HG03521 (cell line): ENCODE measurements around the gene IGF1R.

Experiments used
- ATAC-seq: cut with Tn5 transposase; IDR thresholded peaks from one replicate; pipeline ENCODE4 v1.9.1; 2021; ENCODE audit warnings: mild to moderate bottlenecking, moderate library complexity; ENCODE audit not compliant: unreplicated experiment

The IGF1R gene

DNA sequence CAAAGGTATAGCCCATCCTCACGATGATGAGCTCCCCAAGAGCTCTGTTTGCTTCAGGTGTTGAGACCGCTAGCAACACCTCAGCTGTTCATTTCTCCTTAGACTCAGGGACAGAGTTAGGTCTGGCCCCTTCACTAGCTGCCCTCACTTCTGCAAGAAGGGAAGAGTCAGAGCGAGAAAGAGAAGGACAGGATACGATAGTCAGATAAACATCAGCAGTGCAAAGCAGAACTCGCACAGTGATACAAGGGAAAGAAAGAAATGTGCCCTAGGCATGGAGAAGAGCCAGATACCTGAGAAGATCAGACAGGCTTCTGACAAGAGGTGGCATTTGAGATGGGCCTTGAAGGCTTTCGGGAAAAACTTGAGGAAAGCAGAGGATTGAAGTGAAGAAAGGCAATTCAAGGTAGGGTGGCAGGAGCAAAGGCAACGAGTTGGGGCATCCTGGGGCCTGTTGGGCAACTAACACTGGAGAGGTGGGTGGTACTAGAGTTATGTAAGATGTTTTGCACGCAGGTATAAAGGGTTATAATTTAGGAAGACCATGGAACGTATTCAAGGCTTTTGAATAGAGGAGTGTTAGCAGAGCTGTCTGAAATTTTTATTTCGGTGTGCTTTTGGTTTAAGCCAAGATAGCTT is 253.2 kb downstream of the IGF1R start:
- no peak for ATAC-seq

DNA sequence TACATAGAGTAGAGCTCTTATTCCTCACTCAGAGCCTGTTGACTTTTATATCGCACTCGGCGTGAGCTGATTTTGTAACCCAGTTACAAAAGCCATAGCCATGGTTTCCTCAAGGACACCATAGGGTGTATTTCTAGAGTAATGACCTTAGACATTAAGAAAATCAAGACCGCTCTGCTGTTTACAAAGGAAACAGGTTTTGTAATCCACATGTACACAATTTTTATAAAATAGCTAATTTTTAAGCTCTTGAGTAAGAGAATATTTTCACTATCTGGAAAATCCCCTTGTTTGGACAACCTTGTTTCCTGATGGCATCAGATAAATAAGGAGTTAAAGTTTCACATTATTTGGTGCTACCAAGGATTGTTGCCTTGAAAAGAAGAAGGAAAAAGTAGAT is 254.6 kb downstream of the IGF1R start:
- no peak for ATAC-seq

DNA sequence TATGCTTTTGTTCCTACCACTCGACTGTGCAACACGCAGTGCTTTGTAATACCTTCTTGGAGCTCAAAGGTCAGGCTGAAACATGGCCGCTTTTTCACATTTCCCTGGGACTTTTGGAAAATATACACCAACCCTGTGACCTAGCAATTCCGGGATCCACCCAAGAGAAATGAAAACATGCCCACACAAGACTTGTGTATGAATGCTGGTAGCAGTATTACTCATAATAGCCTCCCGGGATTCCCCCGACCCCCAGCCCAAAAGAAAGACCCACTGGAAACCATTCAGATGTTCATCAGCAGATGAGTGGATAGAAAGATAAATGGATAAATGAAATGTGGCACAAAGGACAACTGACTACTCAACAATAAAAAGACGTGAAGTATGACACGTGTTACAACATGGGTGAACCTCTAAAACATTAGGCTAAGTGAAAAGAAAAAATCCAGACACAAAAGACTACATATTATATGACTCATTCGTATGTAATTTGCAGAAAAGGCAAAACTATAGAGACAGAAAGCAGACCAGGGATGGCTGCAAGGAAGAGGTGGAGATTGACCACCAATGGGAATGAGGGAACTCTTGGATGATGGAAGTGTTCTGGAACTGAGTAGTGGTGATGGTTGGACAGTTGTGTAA is 255.2 kb downstream of the IGF1R start:
- no peak for ATAC-seq

DNA sequence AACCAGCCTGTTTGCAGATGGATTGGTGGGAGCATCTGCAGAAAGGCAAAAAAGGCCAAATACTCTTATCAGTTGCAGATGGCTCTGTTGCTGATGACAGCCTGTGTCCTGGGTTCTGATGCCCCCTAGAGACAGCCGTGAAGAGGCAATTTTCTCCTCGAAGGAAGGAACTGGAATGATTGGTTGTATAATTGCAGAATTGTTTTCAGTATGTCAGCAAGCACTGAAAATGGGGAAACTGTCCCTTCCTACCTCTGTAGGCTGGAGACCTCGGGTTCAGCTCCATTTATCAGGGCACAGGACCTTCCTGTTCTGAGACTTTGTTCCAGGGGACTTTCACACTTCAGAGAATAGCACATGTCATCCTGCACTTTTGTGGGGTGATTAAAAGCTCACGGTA is 256.2 kb downstream of the IGF1R start:
- ATAC-seq = no peak

DNA sequence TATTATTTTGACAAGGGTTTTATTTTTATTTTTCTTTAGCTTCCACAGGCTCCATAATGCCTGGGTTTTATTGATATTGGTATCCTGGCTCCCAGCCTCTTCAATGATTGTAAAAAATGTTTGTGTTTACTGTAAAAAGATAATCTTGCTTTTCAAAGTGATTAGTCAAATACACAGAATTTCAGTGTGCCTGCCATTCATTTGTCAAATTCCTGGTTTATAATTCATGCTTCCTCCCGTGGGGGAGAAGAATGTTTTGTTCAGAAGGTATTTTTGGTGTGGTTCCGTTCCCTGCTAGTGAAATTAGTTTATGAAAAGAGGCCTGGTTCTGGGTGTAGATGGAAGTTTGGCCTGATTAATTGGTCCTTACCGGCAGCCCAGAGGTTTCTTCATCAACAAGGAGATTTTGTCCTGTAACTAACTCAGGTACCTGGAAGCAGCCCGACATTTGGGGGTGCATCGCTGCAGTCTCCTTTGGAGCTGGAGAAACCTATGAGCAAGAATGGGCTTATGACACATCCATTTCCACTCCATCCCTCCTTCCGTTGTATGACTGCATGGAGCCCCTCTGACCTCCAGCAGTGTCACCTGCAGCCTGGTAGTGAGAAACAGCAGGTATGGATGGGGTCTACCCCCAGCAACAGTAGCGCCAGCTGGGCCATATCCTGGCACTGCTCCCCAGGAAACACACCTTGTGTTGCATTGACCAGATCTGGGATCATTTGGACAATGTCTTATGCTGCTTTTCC is 257.8 kb downstream of the IGF1R start:
- no peak for ATAC-seq

DNA sequence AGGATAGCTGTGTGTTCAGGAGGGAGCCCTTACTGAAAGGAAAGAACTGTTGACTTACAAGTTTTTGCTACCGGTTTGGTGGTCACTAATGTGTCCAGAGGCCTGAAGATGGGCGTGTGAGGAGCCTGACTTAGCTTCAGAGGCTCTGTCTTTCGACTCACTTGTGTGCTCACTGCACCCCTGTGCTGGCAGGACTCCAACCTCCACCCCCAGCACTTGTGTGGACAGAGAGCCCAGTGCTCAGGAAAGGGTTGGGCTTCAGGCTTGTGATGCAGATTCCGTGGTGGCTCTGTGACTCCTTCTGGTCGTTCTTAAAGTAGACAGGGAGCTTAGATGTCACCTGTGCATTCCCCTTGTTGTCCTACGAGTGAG is 258.4 kb downstream of the IGF1R start:
- no peak for ATAC-seq

DNA sequence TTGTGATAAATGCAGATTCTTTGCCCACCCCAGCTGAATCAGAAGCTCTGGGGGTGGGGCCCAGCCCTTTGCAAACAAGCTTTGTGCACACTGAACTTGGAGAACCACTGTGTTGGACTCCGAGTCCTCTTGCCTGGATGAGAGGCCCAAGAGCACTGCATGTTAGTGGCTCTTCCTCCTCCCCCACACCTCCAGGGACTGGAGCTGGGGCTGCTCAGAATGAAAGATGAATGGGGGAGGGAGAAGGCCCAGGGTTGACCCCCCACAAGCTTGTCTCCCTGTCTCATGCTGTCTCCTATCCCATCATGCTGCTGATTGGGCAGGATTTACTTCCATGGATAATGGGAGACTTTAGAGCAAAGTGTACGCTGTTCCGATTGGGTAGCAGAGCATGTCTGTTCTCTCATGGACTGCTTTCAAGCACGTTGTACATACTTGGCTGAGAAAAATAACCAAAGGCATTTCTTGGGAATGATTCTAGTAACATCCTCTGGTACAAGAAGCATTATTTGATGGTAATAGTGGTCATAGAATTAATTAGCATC is 259.7 kb downstream of the IGF1R start:
- ATAC-seq = no peak

DNA sequence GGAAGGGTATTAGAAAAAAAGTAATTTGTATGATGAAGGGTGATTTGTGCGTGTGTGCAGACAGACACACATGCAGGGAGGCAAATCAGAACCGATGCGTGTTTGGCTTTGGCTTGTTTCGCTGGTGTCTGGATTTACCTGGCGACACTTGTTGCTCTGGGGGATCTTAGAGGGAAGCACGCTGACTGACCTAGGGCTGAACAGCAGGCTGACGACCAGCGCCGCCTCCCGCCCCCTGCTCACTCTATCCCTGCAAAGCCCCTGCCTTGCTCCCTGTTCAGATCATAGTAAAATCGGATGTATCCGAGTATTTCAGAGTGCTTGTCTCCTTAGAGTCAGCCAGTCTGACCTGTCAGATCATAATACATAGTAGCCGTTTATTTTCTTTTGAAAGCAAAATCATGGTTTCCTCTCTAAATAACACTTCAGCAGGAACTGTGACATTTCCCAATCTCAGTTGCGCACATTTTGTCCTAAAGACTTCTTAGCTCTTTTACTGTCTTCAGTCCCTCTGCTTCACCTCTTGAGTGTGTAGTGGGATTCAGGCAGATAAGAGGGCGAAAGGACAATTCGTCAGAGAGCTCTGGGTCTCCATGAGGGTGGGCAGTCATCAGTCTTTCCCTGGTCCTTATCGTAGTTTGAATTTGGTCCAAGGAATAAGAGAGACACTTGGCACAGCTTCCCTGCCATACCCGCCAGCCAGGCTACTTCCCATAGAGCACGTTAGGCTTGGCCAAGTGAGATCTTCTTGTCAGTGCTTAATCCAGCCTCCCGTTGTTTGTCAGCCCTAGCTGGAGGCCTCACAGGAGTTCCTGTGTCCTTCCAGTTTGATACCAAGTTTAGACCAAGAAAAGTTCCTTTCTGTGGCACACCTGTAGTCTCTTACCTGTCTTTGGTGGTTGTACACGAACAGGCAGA is 261.9 kb downstream of the IGF1R start:
- no peak for ATAC-seq

DNA sequence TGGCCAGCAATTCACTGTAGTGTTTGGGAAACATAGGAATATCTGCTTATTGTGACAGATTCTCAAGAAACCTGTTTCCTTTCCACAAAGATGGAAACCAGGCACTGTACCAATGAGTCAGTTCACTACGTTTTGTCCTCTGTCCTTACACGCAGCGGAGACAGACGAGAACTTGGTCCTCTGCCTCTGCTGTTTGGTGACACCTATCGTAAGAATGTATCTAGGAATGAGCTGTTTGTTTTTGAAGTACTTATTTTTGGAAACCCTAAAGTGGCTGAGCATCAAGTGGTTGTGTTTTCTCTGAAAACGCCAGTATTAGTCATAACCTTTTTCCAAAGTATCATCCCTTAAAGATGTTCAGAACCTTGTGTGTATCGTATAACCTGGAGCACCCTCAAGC is 266.3 kb downstream of the IGF1R start:
- no peak for ATAC-seq

DNA sequence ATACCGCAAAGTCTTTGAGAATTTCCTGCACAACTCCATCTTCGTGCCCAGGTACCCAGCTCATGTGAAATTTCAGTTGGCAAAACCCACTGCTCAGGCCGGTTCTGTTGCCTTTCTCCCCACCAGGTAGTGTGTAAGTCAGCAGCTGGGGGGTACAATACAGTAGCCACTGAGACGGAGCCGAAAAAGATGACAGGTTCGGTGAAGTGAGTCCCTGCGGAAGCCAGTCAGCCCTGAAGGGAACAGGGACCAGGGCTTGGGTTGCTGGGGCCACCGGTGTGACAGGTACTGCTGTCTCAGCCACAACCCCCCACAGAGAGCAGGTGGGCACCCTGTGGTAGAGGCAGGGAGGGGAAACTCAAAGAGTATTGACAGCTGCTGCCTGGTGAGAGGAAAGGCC is 268.5 kb downstream of the IGF1R start:
- no peak for ATAC-seq

DNA sequence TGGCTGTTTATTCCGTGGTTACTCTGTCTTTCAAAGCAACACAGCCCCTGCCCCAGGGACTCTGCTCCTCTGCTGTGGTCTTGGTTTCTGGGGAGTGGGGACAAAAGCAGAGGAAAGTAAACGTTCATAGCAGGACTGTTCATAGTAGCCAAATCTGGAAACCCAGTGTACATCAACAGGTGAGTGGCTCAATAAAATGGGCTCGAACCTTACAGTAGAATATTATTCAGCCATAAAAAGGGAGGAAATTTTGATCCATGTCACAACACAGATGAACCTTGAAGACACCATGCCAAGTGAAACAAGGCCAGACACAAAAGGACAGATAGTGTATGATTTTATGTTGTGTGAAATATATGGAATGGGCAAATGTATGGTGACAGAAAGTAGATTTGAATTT is 269.1 kb downstream of the IGF1R start:
- ATAC-seq = no peak

DNA sequence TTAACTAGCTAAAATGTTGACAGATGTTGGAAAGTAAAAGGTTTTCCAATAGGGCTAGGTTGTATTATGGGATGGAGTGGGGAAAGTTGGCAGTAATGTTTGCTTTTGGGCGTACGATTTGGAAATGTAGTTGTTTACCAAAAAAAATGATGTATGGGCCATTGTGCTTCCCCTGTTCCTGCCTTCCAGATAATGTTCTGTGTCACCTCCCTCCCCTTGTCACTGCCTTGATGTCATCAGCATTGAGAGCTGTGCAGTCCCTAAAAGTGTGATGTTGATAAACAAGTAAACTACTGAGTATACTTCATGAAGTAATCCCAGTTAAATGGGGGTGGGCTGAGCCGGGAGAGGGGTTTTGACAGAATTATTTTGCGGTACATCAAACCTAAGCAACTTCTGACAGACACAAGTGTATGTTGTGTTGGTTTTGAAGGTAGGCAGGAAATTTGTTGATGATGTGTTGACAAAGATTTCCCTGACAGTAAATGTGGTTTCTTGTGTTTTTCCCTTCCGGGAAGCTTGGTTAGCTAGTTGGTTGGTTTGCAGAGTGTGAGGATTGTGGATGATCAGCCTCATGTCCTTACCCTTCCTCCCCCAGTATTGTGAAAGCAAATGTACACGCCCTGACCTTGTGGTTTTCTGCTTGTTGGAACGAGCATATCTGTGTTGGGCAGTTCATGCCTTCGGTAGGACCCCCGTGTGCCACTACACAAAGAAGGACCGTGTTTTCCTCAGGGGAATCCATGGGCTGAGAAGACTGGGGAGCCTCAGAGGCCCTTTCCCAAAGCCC is 271.9 kb downstream of the IGF1R start:
- ATAC-seq = no peak

DNA sequence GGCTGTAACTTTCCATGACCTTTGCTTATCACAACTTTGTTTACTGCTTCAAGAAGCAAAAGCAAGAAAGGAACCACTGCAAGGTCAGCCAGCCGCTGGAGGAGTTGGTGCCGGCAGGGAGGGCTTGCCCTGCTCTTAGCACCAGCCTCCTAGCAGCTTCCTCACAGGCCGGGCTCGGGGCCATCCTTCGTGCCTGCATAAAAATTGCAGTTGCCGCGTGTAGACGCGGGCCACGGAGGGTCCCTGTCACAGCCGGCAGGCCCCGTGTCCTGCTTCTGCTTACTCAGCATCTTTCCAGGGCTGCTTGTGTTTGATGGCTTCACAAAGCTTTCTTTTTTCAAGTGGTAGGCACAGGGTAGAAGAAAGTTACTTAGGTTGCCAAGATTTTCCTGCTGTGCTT is 274.8 kb downstream of the IGF1R start:
- no peak for ATAC-seq

DNA sequence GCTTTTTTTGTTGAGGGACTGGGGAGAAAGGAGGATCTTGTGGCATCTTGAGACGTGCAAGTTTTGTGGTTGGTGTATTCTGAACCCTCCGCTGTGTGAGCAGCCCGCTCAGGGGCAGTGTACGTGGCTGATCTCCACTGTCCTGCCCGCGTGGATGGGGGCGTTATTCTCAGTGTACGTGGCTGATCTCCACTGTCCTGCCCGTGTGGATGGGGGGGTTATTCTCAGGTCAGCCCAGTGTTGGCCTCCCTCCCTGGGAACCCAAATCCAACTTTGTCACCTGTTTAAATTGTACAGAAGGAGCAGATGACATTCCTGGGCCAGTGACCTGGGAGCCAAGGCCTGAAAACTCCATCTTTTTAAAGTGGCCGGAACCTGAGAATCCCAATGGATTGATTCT is 275.2 kb downstream of the IGF1R start:
- no peak for ATAC-seq

DNA sequence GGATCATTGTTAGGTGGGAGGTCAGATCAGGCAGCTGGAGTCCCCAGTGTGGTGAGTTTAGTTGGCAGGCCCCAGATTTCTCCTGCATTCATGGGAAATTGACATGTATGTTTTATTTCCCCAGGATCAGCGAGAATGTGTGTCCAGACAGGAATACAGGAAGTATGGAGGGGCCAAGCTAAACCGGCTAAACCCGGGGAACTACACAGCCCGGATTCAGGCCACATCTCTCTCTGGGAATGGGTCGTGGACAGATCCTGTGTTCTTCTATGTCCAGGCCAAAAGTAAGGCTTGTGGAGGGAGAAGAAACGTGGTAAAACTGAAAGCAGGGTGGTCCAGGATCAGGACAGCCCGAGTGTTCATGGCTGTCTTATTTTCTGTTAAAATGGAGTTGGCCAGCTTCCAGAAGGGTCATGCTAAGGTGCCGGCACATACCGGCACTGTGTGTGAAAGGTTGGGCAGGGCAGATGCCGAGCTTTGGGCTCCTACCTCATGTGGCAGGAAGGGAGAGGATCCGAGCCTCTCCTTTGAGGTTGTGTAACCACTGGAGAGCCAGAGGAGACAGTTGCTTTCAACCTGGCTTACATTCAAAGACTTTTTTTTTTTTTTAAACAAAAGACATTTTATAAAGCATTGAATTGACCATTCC is 276.2 kb downstream of the IGF1R start:
- ATAC-seq = no peak

DNA sequence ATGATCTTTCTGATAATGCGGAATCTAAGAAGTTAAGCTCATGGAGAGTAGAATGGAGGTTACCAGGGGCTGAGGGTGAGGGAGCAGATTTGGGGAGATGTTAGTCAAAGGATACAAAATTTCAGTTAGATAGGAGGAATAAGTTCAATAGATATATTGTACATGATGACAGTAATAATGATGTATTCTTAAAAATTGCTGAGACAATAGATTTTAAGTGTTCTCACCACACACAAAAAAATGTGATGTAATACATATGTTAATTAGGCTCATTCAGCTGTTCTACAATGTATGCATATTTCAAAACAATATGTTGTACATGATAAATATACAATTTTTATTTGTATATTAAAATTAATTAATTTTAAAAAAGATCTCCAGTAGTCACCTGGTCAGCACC is 277.9 kb downstream of the IGF1R start:
- no peak for ATAC-seq

DNA sequence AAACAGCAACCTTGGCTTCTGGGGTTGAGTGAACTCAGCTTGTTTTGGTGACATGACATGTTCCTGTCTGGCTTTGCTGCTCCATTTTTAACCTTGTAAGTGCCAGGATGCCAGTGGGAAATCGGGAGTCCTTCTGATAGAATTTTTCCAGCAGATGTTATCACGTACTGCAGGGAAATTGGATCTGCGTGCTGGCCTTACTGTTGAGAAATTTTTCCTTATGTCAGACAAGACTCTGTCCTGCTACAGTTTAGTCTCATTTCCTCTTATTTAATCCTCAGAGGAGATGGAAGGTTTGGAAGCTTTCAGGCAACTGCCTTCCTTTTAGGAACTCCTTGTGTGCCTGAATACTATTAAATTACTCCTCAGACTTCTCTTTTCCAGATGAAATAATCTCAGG is 278.7 kb downstream of the IGF1R start:
- ATAC-seq = no peak

DNA sequence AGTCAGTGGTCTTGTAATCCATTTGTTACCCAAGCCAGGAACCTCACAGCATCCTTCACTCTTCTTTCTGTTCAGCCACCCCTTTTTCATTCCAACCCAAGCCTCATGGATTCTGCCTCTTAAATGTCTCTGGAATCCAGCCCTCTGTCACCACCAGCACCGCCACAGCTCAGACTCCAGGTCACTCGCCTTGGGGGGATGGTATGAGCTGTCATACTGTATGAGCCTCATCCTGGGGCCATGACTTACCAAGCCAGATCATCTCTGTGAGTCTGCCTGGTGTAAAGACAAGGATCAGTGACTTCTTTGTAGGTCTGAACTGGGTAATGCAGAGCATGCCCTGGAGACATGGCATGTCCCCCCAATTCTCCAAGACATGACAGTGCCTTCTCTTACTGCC is 279.7 kb downstream of the IGF1R start:
- ATAC-seq = no peak

DNA sequence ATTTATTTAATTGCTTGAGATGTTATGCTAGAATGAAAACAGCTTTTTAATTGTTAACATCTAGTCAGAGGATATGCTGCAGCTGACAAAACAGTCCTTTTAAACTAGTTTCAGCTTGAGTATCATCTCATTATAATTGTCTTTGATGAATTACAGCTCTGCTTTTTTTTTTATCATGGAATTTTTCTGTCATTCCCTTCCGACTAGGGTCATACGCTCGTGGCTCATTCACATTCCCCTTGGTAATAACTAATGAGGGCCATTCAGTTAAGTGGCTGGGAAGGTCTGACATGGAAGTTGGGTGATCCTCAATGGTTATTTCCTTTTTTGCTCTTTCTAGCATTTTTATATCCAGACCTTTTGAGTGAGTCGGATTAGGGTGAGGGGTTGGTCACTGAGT is 282.2 kb downstream of the IGF1R start:
- no peak for ATAC-seq

DNA sequence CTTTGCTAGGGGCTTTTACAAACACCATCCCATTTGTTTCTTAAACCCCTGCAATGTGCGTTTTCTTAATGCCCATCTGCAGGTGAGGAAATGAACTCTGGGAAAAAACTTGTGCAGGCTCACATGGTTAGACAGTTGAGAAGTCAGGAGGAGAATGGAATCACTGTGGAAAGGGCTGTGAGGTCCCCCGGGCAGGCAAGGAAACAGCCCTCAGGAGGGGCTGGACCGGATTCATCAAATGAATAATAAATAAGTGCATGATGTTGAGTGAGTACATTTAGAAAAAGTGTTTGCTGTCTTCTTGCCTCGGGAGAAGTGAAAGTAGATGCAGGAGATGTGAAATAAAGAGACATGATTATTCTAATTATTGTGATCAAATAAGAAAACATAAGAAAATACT is 282.7 kb downstream of the IGF1R start:
- ATAC-seq = no peak
